Endothelial cell of umbilical vein (primary cell): ENCODE data around the gene TMEM175. TPM values are rescaled to one million over a fixed set of nuclear protein-coding genes. Genes with fewer than 3 reads are reported as not detected.

Experiments
- BruUV-seq: library from RNA; stranded (reverse); fragments of 400-500 nt; replicated peaks from 2 replicates; lab custom pipeline; 2021; lab: Mats Ljungman, UMichigan
- CTCF ChIA-PET: fragments of 300-600, 350-600 bp; sonication (Branson Sonifier 250); formaldehyde crosslinking; loops from one replicate; lab custom pipeline; 2021; ENCODE audit warnings: antibody characterized with exemption, inconsistent platforms; lab: Charles Lee
- POLR2A ChIA-PET: fragments of 300-600, 350-600 bp; sonication (Branson Sonifier 250); formaldehyde crosslinking; loops from one replicate; lab custom pipeline; 2021; ENCODE audit warnings: antibody characterized with exemption, inconsistent platforms; lab: Charles Lee
- DNase-seq: peaks from one replicate; pipeline ENCODE4 v3.0.0-alpha.2; 2011; ENCODE audit warnings: low read depth, low spot score
- FAIRE-seq: peaks from 2 replicates; lab custom pipeline; 2011; peaks lifted over from hg19 to GRCh38; lab: Jason Lieb, UNC
- H2AFZ ChIP-seq: 2 replicates; pipeline ENCODE4 v1.6.0; 2012; ENCODE audit warnings: low read depth, low read length, control low read depth, inconsistent platforms
- H3K27ac ChIP-seq: 2 replicates; pipeline ENCODE4 v1.5.1; 2011; ENCODE audit warnings: low read depth, mild to moderate bottlenecking, control low read depth, low read length, moderate library complexity; ENCODE audit not compliant: insufficient read depth
- H3K27me3 ChIP-seq, 2 experiments: 2 replicates each; pipeline versions ENCODE4 v1.6.0 to v1.6.1; 2011; ENCODE audit warnings: low read length in 2 of 2, mixed read lengths in 1 of 2; ENCODE audit not compliant: control insufficient read depth in 2 of 2, insufficient read depth in 2 of 2
- H3K36me3 ChIP-seq, 2 experiments: 2 replicates in 1 of 2; 3 replicates in 1 of 2; pipeline ENCODE4 v1.5.1; 2011; ENCODE audit warnings: low read length in 2 of 2, mild to moderate bottlenecking in 1 of 2, moderate library complexity in 1 of 2; ENCODE audit not compliant: control insufficient read depth in 2 of 2, insufficient read depth in 2 of 2; ENCODE audit errors: extremely low read depth in 1 of 2
- H3K4me1 ChIP-seq: 3 replicates; pipeline ENCODE4 v1.5.1; 2011; ENCODE audit warnings: mild to moderate bottlenecking, low read length; ENCODE audit not compliant: control insufficient read depth, insufficient read depth; ENCODE audit errors: extremely low read depth
- H3K4me2 ChIP-seq: 2 replicates; pipeline ENCODE4 v1.6.1; 2011; ENCODE audit warnings: low read length, control low read depth, mixed read lengths; ENCODE audit not compliant: insufficient read depth
- H3K4me3 ChIP-seq, 3 experiments: fragments of 200-600 bp in 1 of 3; sonication (generic), shearing (Covaris generic) in 1 of 3; replicated peaks in 1 of 3; 2 replicates each; pipeline ENCODE4 v1.5.1; 2011 to 2016; ENCODE audit warnings: control low read depth in 3 of 3, low read length in 3 of 3, mild to moderate bottlenecking in 2 of 3, inconsistent platforms in 1 of 3, low read depth in 1 of 3, moderate library complexity in 1 of 3; ENCODE audit not compliant: insufficient read depth in 1 of 3
- H3K79me2 ChIP-seq: 2 replicates; pipeline ENCODE4 v1.6.0; 2012; ENCODE audit warnings: low read length, inconsistent platforms; ENCODE audit not compliant: control insufficient read depth, insufficient read depth
- H3K9ac ChIP-seq: replicated peaks from 2 replicates; pipeline ENCODE3; 2011; ENCODE audit warnings: low read length, control low read depth; ENCODE audit not compliant: insufficient read depth; ENCODE audit errors: extremely low read depth
- H3K9me1 ChIP-seq: replicated peaks from 3 replicates; pipeline ENCODE4 v1.6.0; 2011; ENCODE audit warnings: mild to moderate bottlenecking, low read length; ENCODE audit not compliant: control insufficient read depth, insufficient read depth; ENCODE audit errors: extremely low read depth
- H3K9me3 ChIP-seq: replicated peaks from 2 replicates; pipeline ENCODE4 v1.5.1; 2012; ENCODE audit warnings: low read length, inconsistent platforms; ENCODE audit not compliant: control insufficient read depth, insufficient read depth
- H4K20me1 ChIP-seq: replicated peaks from 2 replicates; pipeline ENCODE3; 2011; ENCODE audit warnings: mild to moderate bottlenecking, low read length; ENCODE audit not compliant: control insufficient read depth, insufficient read depth; ENCODE audit errors: extremely low read depth
- EZH2 ChIP-seq: IDR thresholded peaks from 2 replicates; pipeline ENCODE4 v1.6.1; 2012; ENCODE audit warnings: borderline replicate concordance, low read depth, mild to moderate bottlenecking, moderate library complexity, low read length, inconsistent platforms; ENCODE audit not compliant: severe bottlenecking
- FOS ChIP-seq: IDR thresholded peaks from 2 replicates; pipeline ENCODE4 v1.6.1; 2011; ENCODE audit warnings: mild to moderate bottlenecking, low read length, moderate library complexity, borderline replicate concordance; ENCODE audit not compliant: insufficient read depth
- GATA2 ChIP-seq: IDR thresholded peaks from 2 replicates; pipeline ENCODE4 v1.7.0; 2011; ENCODE audit warnings: low read depth, mild to moderate bottlenecking, moderate library complexity, mixed read lengths, low read length; ENCODE audit not compliant: insufficient read length, insufficient read depth
- JUN ChIP-seq: IDR thresholded peaks from 2 replicates; pipeline ENCODE4 v1.6.1; 2011; ENCODE audit warnings: borderline replicate concordance, low read depth; ENCODE audit not compliant: insufficient read length, insufficient read depth
- MYC ChIP-seq: IDR thresholded peaks from one replicate; pipeline ENCODE4 v1.6.1; 2011; ENCODE audit warnings: mild to moderate bottlenecking, low read depth, low read length
- POLR2A ChIP-seq: IDR thresholded peaks from 2 replicates; pipeline ENCODE4 v1.6.1; 2012; ENCODE audit warnings: low read depth, mild to moderate bottlenecking, control low read depth, low read length
- POLR2AphosphoS5 ChIP-seq: IDR thresholded peaks from 2 replicates; pipeline ENCODE4 v1.6.1; 2012; ENCODE audit warnings: low read depth, mild to moderate bottlenecking, control low read depth, low read length, moderate library complexity; ENCODE audit not compliant: insufficient read depth
- dilution Hi-C: fragments of 300-500 bp; cut with MboI; formaldehyde crosslinking; loops from one replicate; pipeline ENCODE4 v1.15.0; 2019; ENCODE audit warnings: low sequenced_read_pairs; ENCODE audit not compliant: extremely low pct_ligation_motif_present
- intact Hi-C: fragments of 100-400 bp; cut with micrococcal nuclease; formaldehyde crosslinking; loops from one replicate; pipeline ENCODE4 v1.10.0; 2022
- polyA plus RNA-seq, 4 experiments: library from polyadenylated mRNA; depleted of rRNA in 3 of 4; stranded (reverse) in 3 of 4; unstranded in 1 of 4; fragments of >200 nt; gene quantifications; 2 replicates each; pipeline versions ENCODE4 v1.2.1 to v1.2.3, GENCODE V29; 2011 to 2012; ENCODE audit warnings: missing spikeins in 1 of 4
- total RNA-seq: library from RNA; stranded (reverse); gene quantifications from 2 replicates; pipeline ENCODE4 v1.2.3, GENCODE V29; 2021
- TF ChIP-seq, protein P1 (sequence below), 2 donors: IDR thresholded peaks; 1 replicate in 1 of 2; 2 replicates in 1 of 2; pipeline ENCODE4 v1.5.1; 2011; ENCODE audit warnings: low read length in 2 of 2, mild to moderate bottlenecking in 2 of 2, moderate library complexity in 2 of 2, control low read depth in 1 of 2, inconsistent platforms in 1 of 2, low read depth in 1 of 2; ENCODE audit not compliant: insufficient read depth in 1 of 2; ENCODE audit errors: extremely low read depth in 1 of 2
- TF ChIP-seq, protein P2 (sequence below): IDR thresholded peaks from 2 replicates; pipeline ENCODE4 v1.6.1; 2011; ENCODE audit not compliant: insufficient read depth, insufficient read length

TMEM175 gene
- total and polyA plus RNA-seq, 2 donors (not counting 3 experiments of a cell fraction or from before 2014, with no cell fraction given) = 21.9 to 80.1 TPM

DNA sequence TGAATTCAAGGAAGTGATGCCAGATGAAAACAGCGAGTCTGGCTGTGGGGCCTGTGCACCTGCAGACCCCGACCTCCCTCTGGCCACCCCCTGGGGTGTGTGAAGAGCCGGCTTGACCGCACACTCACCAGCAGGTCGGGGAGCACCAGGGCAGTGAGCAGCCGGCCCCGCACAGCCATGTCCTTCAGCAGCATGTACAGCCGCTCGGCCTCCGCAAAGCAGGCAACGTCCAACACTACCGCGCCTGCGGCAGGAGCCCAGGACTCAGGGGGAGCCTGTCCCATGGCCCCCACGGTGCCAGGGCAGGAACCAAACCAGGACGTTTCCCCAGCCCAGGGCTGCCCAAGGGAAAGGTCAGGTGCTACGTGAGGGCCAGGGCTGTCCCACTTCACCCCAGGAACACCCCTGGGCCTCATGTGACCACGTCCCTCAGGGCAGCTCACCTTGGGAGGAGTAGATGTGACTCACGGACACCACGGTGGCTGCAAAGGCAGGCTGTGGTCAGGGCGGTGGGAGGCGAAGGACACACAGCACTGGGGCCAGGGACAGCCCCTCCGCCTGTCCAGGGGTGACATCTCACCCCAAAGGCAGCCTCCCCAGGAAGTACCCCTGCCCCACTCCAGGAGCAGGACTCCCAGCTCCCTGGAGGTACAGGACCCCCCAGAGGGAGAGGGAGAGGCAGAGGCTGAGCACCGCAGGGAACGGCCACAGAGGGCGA lies 32.9 kb downstream of the TMEM175 start:
- no peaks in the 10 kb centered on the region for H3K4me1 ChIP-seq
- intact Hi-C loops = no loop called here
- H3K27ac ChIP-seq = no peak overlapping the region
- CTCF ChIA-PET = no interaction called here
- no peaks in the 10 kb centered on the region for H3K9me3 ChIP-seq
- POLR2A ChIA-PET = no interaction called here
- no peaks in the 10 kb centered on the region for H3K9me1 ChIP-seq
- H3K36me3 ChIP-seq = peaks cover 0 to 26% of the 10 kb centered on the region in 2 experiments
- dilution Hi-C loops = no loop called here
- no peak for TF ChIP-seq EZH2
- TF ChIP-seq GATA2 = no peak
- TF ChIP-seq, protein P1, sequence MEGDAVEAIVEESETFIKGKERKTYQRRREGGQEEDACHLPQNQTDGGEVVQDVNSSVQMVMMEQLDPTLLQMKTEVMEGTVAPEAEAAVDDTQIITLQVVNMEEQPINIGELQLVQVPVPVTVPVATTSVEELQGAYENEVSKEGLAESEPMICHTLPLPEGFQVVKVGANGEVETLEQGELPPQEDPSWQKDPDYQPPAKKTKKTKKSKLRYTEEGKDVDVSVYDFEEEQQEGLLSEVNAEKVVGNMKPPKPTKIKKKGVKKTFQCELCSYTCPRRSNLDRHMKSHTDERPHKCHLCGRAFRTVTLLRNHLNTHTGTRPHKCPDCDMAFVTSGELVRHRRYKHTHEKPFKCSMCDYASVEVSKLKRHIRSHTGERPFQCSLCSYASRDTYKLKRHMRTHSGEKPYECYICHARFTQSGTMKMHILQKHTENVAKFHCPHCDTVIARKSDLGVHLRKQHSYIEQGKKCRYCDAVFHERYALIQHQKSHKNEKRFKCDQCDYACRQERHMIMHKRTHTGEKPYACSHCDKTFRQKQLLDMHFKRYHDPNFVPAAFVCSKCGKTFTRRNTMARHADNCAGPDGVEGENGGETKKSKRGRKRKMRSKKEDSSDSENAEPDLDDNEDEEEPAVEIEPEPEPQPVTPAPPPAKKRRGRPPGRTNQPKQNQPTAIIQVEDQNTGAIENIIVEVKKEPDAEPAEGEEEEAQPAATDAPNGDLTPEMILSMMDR (IDR thresholded peaks at IDR 0.05; ENCODE audit: extremely low read depth in 1 of 2, insufficient read depth in 1 of 2, low read depth in 1 of 2, low read length in 2 of 2) = no peak
- TF ChIP-seq POLR2AphosphoS5 = no peak
- no peak for TF ChIP-seq FOS
- no peak for TF ChIP-seq JUN
- TF ChIP-seq, protein P2, sequence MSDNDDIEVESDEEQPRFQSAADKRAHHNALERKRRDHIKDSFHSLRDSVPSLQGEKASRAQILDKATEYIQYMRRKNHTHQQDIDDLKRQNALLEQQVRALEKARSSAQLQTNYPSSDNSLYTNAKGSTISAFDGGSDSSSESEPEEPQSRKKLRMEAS = no peak
- TF ChIP-seq POLR2A = no peak
- TF ChIP-seq MYC = no peak
- H4K20me1 ChIP-seq = no peaks in the 10 kb centered on the region
- no peaks in the 10 kb centered on the region for H3K27me3 ChIP-seq
- H2AFZ ChIP-seq = no peak overlapping the region
- no TSS peak for BruUV-seq
- H3K79me2 ChIP-seq = no peaks in the 10 kb centered on the region
- no peak overlapping the region for H3K4me3 ChIP-seq
- DNase-seq = no peak
- H3K4me2 ChIP-seq = no peak overlapping the region
- no peak for FAIRE-seq
- H3K9ac ChIP-seq = no peak overlapping the region
